ENCODE results near the gene ETV2.

GRCh38 chr19:35645680-35646511 is 4.4 kb downstream of the ETV2 start:
- TF ChIP-seq EZH2phosphoT487 (IDR thresholded peaks at IDR 0.05; ENCODE audit: borderline replicate concordance, low read depth) (no peak), CTCF (IDR thresholded peaks at IDR 0.05) (no peak), MAX (IDR thresholded peaks at IDR 0.05; ENCODE audit: low read depth) (no peak), USF1 (IDR thresholded peaks at IDR 0.05; ENCODE audit: borderline replicate concordance, low read depth) (no peak), SMC3 (IDR thresholded peaks at IDR 0.05; ENCODE audit: low read depth, low read length) (no peak), REST (IDR thresholded peaks at IDR 0.05; ENCODE audit: low read depth, low read length) (no peak)

Data from SK-N-SH (cell line).